H1 (cell line): ENCODE measurements around the gene SCAF11.

Experiments
- ASH2L ChIP-seq: fragments of 200-600, 300-600 bp; sonication (generic); IDR thresholded peaks from one replicate; pipeline ENCODE4 v1.7.1; 2017; ENCODE audit warnings: low read length
- CHD2 ChIP-seq: IDR thresholded peaks from 2 replicates; pipeline ENCODE4 v1.6.1; 2012; ENCODE audit warnings: low read length, improper control_type of control experiment
- CTCF ChIP-seq, 3 experiments: IDR thresholded peaks; 1 replicate in 2 of 3; 2 replicates in 1 of 3; pipeline versions ENCODE4 v1.5.1 to v1.6.1; 2011; ENCODE audit warnings: low read length in 3 of 3, mild to moderate bottlenecking in 3 of 3, inconsistent platforms in 2 of 3, low read depth in 1 of 3, moderate library complexity in 1 of 3; ENCODE audit not compliant: insufficient read depth in 1 of 3; ENCODE audit errors: control extremely low read depth in 1 of 3
- EZH2 ChIP-seq: fragments of 200-600 bp; sonication (generic); IDR thresholded peaks from 2 replicates; pipeline ENCODE4 v1.7.1; 2012; ENCODE audit warnings: low read depth, mild to moderate bottlenecking, moderate library complexity, low read length, inconsistent platforms; ENCODE audit not compliant: severe bottlenecking
- GABPA ChIP-seq: IDR thresholded peaks from 2 replicates; pipeline ENCODE4 v1.6.1; 2011; ENCODE audit warnings: mild to moderate bottlenecking, low read length, moderate library complexity, borderline replicate concordance; ENCODE audit not compliant: insufficient read depth
- POLR2AphosphoS5 ChIP-seq: IDR thresholded peaks from 2 replicates; pipeline ENCODE4 v1.6.1; 2011; ENCODE audit warnings: low read depth, low read length
- RFX5 ChIP-seq: IDR thresholded peaks from 2 replicates; pipeline ENCODE4 v1.6.1; 2011; ENCODE audit warnings: low read depth, low read length, improper control_type of control experiment, borderline replicate concordance
- SUZ12 ChIP-seq: fragments of 200-600 bp; sonication (generic); IDR thresholded peaks from 2 replicates; pipeline ENCODE4 v1.6.1; 2012; ENCODE audit warnings: mild to moderate bottlenecking, inconsistent platforms, low read length, moderate library complexity, mixed read lengths
- ZNF274 ChIP-seq: IDR thresholded peaks from 2 replicates; pipeline ENCODE4 v1.7.0; 2012; ENCODE audit warnings: low read length, borderline replicate concordance; ENCODE audit errors: extremely low read depth

DNA sequence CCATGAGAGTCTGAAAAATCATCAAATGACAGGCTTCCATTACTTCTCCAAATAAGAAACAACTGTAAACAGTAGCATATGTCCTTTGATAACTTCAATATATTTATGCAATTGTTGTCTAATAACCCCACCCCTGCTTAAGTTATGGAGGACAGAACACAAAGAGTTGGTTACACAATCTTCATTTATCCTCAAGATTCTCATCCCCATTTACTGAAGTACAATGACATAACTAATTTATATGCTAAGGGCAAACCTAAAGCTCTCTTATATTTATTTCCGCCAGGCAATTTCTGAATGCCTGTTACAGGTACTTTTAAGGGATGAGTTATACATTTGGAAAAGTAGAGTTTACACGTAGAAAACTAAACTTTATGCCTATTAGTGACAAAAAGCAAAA is 12.3 kb downstream of the SCAF11 start:
- no peak for TF ChIP-seq POLR2AphosphoS5
- no peak for TF ChIP-seq ASH2L
- TF ChIP-seq CTCF (IDR thresholded peaks at IDR 0.05; ENCODE audit: control extremely low read depth in 1 of 3, insufficient read depth in 1 of 3, low read depth in 1 of 3, low read length in 3 of 3), result no peak
- TF ChIP-seq CHD2, result no peak
- no peak for TF ChIP-seq RFX5
- no peak for TF ChIP-seq SUZ12
- no peak for TF ChIP-seq GABPA
- no peak for TF ChIP-seq EZH2
- no peak for TF ChIP-seq ZNF274
